Measurements from ENCODE around the gene ZBTB7A.

The ZBTB7A gene

GRCh38 chr19:3998667-3999412, 67.9 kb downstream of the ZBTB7A start:
- in situ Hi-C loops (cut with HindIII; ENCODE audit: low sequenced_read_pairs) = loop anchor here (25.0 kb wide), 1 partner anchor 213 kb away; no protein-coding TSS in a partner anchor

- in situ Hi-C loops (cut with HindIII; ENCODE audit: low sequenced_read_pairs) = loop anchor here (25.0 kb wide), 1 partner anchor 217 kb away; no protein-coding TSS in a partner anchor
These were observed 71.1 kb downstream of the ZBTB7A start for GRCh38 chr19:3995607-3996006.
